Activated CD4-positive, alpha-beta T cell treated with anti-CD3 and anti-CD28 coated beads, Interleukin-2, amount 10 ng/mL, durations not matched to agents 7 days and 5 days (primary cell): ENCODE data around the gene EPS8. TPM values are rescaled to one million over a fixed set of nuclear protein-coding genes. Genes with fewer than 3 reads are reported as not detected.
"Not testable (repeated sequence)": the region's sequence is repeated elsewhere in the genome, so short reads cannot be mapped to it uniquely, and the experiment has no call there.

Experiments used
- CTCF ChIA-PET: fragments of 350-600 bp; sonication (Branson Sonifier 250); formaldehyde crosslinking; loops from one replicate; lab custom pipeline; 2021; ENCODE audit warnings: antibody characterized with exemption; lab: Charles Lee
- POLR2A ChIA-PET: fragments of 350-600 bp; sonication (Branson Sonifier 250); formaldehyde crosslinking; loops from one replicate; lab custom pipeline; 2021; ENCODE audit warnings: antibody characterized with exemption; lab: Charles Lee
- DNase-seq: peaks from one replicate; pipeline ENCODE4 v3.0.0-alpha.2; 2020
- H3K27ac Mint-ChIP-seq: one replicate; pipeline ENCODE4 v1.8.0; 2021; ENCODE audit warnings: mild to moderate bottlenecking, moderate library complexity, mixed read lengths
- H3K27me3 Mint-ChIP-seq: one replicate; pipeline ENCODE4 v1.8.0; 2021; ENCODE audit warnings: mixed read lengths
- H3K36me3 Mint-ChIP-seq: one replicate; pipeline ENCODE4 v1.8.0; 2021; ENCODE audit warnings: low read depth, mixed read lengths
- H3K4me1 Mint-ChIP-seq: one replicate; pipeline ENCODE4 v1.8.0; 2021; ENCODE audit warnings: mixed read lengths
- H3K4me3 Mint-ChIP-seq: one replicate; pipeline ENCODE4 v1.8.0; 2021; ENCODE audit warnings: mild to moderate bottlenecking, moderate library complexity, mixed read lengths
- H3K9me3 Mint-ChIP-seq: one replicate; pipeline ENCODE4 v1.8.0; 2021; ENCODE audit warnings: mixed read lengths
- total RNA-seq, 2 experiments: library from RNA; stranded (reverse); gene quantifications; one replicate each; pipeline ENCODE4 v1.2.3, GENCODE V29; 2021

EPS8 gene
- total RNA-seq, 2 experiments from 2014 or later = 2.3 to 2.4 TPM

DNA sequence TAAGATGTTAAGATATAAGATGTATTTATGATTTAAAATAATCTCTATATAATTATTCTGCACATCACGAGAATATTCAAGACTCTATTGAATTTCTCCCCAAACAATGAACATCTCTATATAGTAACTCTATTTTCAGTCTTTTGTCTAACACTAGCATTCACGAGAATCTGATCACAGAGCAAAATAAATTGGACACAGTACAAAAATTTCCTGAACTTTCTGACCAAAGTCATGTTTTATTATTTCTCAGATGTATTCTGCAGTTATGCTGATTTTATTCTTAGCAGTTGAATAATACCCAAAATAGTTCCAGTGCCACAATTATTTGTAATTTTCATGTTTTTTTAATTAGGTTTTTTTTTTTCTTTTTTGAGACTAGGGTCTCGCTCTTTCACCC, 19.6 kb downstream of the EPS8 start:
- Mint-ChIP-seq H3K9me3 (no peaks in the 10 kb centered on the region), H3K4me3 (no peak overlapping the region), H3K27ac (no peak overlapping the region), H3K36me3 (no peaks in the 10 kb centered on the region), H3K4me1 (no peaks in the 10 kb centered on the region), H3K27me3 (peaks cover 5% of the 10 kb centered on the region)
- CTCF ChIA-PET = no interaction called here
- POLR2A ChIA-PET = no interaction called here
- DNase-seq = no peak

DNA sequence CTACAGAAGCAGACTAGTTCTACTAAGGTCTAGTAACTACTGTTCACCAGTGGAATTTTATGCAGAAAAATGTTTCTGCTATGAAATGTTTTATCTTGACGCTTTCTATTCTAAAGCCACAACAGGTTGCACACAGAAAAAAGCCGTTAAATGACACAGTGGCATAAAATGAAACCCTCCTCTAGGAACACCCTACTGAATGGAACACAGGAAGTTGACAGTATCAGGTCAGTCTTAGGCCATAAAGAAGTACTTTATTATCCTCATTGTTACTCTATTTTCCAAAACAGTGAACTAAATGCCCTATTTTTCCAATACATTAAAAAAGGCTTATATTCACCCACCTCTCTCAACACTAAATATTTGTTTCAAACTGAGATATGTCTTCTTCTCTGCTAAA, 21.9 kb downstream of the EPS8 start:
- Mint-ChIP-seq H3K27me3 (peaks cover 2% of the 10 kb centered on the region), H3K9me3 (no peaks in the 10 kb centered on the region), H3K4me1 (no peaks in the 10 kb centered on the region), H3K36me3 (no peaks in the 10 kb centered on the region), H3K27ac (no peak overlapping the region), H3K4me3 (no peak overlapping the region)
- no peak for DNase-seq
- ChIA-PET CTCF (no interaction called here), POLR2A (no interaction called here)

DNA sequence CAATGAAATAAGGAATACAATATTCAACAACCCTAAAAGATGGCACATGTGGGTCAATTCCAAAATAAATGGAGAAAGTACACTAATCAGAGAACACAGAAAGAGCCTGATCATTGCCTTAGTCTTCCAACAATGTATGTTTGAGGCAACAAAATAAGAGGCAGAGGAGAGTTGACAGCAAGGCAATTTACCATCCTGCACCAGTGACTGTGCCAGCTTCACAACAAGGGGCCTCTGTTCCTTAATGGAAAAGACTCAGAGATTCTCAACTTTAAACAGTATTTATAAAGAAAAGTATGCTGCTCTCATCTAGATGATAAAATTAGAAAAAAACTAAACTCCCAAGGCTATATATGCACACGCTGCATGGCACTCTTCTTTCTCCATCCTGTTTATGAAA, 25.9 kb downstream of the EPS8 start:
- no peaks in the 10 kb centered on the region for H3K36me3 Mint-ChIP-seq
- H3K9me3 Mint-ChIP-seq = no peaks in the 10 kb centered on the region
- peaks cover 18% of the 10 kb centered on the region for H3K27me3 Mint-ChIP-seq
- H3K4me3 Mint-ChIP-seq = no peak overlapping the region
- CTCF ChIA-PET = no interaction called here
- H3K4me1 Mint-ChIP-seq = no peaks in the 10 kb centered on the region
- no peak overlapping the region for H3K27ac Mint-ChIP-seq
- DNase-seq = no peak
- POLR2A ChIA-PET = no interaction called here

GRCh38 chr12:15762162-15762561, 27.0 kb downstream of the EPS8 start:
- H3K9me3 Mint-ChIP-seq, DNase-seq, POLR2A ChIA-PET, H3K36me3 Mint-ChIP-seq, CTCF ChIA-PET, H3K27ac Mint-ChIP-seq, H3K4me1 Mint-ChIP-seq, H3K4me3 Mint-ChIP-seq: not testable (repeated sequence)
- peaks cover 18% of the 10 kb centered on the region for H3K27me3 Mint-ChIP-seq

- Mint-ChIP-seq H3K4me1 (no peaks in the 10 kb centered on the region), H3K27ac (no peak overlapping the region), H3K27me3 (peaks cover 27% of the 10 kb centered on the region), H3K36me3 (no peaks in the 10 kb centered on the region), H3K9me3 (no peaks in the 10 kb centered on the region), H3K4me3 (no peak overlapping the region)
- ChIA-PET CTCF (interaction anchor here (1.6 kb wide), 1 partner anchor 12 kb away, joined by 3 read pairs; no protein-coding TSS in a partner anchor), POLR2A (no interaction called here)
- DNase-seq = no peak
Measured at GRCh38 chr12:15757553-15758255, 31.5 kb downstream of the EPS8 start.

DNA sequence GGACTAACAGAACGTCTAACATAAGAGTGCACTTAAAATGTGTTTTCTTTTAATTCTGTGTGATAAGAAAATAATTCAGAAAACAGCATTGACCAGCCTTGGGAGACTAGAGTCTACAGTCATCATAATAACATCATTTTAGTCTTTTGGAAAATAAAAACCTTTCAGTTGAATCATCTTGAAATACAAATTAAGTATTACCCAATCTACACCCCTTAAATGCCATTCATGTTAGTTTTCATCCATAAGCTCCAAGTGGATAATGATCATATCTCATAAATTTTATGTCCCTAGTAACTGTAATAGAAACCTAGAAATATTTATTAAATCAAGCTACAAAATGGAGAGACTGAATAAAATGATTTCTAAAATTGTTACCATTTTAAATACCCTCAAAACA, 32.4 kb downstream of the EPS8 start:
- ChIA-PET CTCF (interaction anchor here (1.6 kb wide), 1 partner anchor 11 kb away, joined by 3 read pairs; no protein-coding TSS in a partner anchor), POLR2A (no interaction called here)
- H3K27ac Mint-ChIP-seq = no peak overlapping the region
- no peak for DNase-seq
- no peaks in the 10 kb centered on the region for H3K9me3 Mint-ChIP-seq
- H3K36me3 Mint-ChIP-seq = no peaks in the 10 kb centered on the region
- H3K4me3 Mint-ChIP-seq = no peak overlapping the region
- H3K27me3 Mint-ChIP-seq = peaks cover 27% of the 10 kb centered on the region
- H3K4me1 Mint-ChIP-seq = no peaks in the 10 kb centered on the region

DNA sequence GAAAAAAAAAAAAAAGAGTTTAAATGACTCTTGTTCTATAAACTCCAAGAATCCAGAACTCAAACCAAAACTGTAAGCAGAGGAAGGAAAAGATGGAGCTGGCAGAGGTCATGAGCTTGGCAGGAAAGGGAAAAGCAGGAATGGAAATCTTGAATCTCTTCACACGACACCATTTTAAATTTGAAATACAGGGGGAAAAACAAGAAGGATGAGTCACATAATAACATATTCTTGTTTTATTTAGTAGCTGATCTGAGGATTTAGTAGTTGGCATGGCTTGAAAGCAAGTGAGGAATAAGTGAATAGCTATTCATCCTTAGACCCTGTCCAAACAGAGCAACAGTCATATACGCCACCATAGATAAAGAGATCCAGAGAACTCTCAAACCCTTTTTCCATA, 35.0 kb downstream of the EPS8 start:
- ChIA-PET CTCF (interaction anchor here (0.6 to 1.1 kb wide), 3 partner anchors 27 to 884 kb away, joined by 3 to 4 read pairs (median 4); no protein-coding TSS in a partner anchor), POLR2A (no interaction called here)
- Mint-ChIP-seq H3K9me3 (no peaks in the 10 kb centered on the region), H3K4me3 (no peak overlapping the region), H3K36me3 (no peaks in the 10 kb centered on the region), H3K27me3 (peaks cover 11% of the 10 kb centered on the region), H3K4me1 (no peaks in the 10 kb centered on the region), H3K27ac (no peak overlapping the region)
- no peak for DNase-seq

DNA sequence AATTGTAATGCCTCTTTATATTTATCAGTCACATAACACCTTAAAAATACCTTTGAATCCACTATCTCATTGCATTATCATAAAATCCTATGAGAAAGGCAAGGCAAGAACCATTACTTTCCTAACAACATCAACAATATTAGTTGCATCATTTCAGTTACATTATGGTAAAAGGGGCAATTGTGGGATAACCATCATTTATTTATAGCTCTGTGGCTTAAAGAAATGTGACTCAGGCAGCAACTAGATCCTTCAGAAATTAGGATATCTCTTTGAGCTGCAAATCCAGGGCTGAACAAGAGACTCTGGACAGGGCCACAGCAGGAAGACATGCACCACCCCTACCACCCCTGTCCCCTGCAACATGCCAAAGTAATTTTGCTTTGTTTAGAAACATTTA, 36.4 kb downstream of the EPS8 start:
- DNase-seq = no peak
- Mint-ChIP-seq H3K4me3 (no peak overlapping the region), H3K4me1 (no peaks in the 10 kb centered on the region), H3K9me3 (no peaks in the 10 kb centered on the region), H3K27me3 (peaks cover 12% of the 10 kb centered on the region), H3K27ac (no peak overlapping the region), H3K36me3 (no peaks in the 10 kb centered on the region)
- CTCF ChIA-PET = interaction anchor here (0.6 kb wide), 1 partner anchor 14 kb away, joined by 4 read pairs; no protein-coding TSS in a partner anchor
- POLR2A ChIA-PET = no interaction called here

GRCh38 chr12:15751741-15752140, 37.4 kb downstream of the EPS8 start:
- CTCF ChIA-PET = no interaction called here
- Mint-ChIP-seq H3K4me1 (no peaks in the 10 kb centered on the region), H3K36me3 (no peaks in the 10 kb centered on the region), H3K27me3 (peaks cover 12% of the 10 kb centered on the region), H3K4me3 (no peak overlapping the region), H3K9me3 (no peaks in the 10 kb centered on the region), H3K27ac (no peak overlapping the region)
- no peak for DNase-seq
- POLR2A ChIA-PET = no interaction called here

GRCh38 chr12:15749937-15750336, 39.3 kb downstream of the EPS8 start:
- Mint-ChIP-seq H3K27ac (no peak overlapping the region), H3K9me3 (no peaks in the 10 kb centered on the region), H3K27me3 (peaks cover 8% of the 10 kb centered on the region), H3K4me1 (no peaks in the 10 kb centered on the region), H3K4me3 (no peak overlapping the region), H3K36me3 (no peaks in the 10 kb centered on the region)
- DNase-seq = no peak
- ChIA-PET CTCF (no interaction called here), POLR2A (no interaction called here)

DNA sequence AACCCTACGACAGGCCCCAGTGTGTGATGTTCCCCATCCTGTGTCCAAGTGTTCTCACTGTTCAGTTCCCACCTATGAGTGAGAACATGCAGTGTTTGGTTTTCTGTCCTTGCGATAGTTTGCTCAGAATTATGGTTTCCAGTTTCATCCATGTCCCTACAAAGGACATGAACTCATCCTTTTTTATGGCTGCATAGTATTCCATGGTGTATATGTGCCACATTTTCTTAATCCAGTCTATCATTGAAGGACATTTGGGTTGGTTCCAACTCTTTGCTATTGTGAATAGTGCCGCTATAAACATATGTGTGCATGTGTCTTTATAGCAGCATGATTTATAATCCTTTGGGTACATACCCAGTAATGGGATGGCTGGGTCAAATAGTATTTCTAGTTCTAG, 47.3 kb downstream of the EPS8 start:
- H3K36me3 Mint-ChIP-seq, POLR2A ChIA-PET, DNase-seq, CTCF ChIA-PET, H3K9me3 Mint-ChIP-seq, H3K27ac Mint-ChIP-seq, H3K4me3 Mint-ChIP-seq, H3K4me1 Mint-ChIP-seq: not testable (repeated sequence)
- H3K27me3 Mint-ChIP-seq = peaks cover 12% of the 10 kb centered on the region

- Mint-ChIP-seq H3K27ac (no peak overlapping the region), H3K27me3 (peaks cover 15% of the 10 kb centered on the region), H3K36me3 (no peaks in the 10 kb centered on the region), H3K9me3 (peaks cover 5% of the 10 kb centered on the region), H3K4me1 (no peaks in the 10 kb centered on the region), H3K4me3 (no peak overlapping the region)
- POLR2A ChIA-PET = no interaction called here
- DNase-seq = no peak
- CTCF ChIA-PET = interaction anchor here (0.6 kb wide), 2 partner anchors 15 to 549 kb away, joined by 3 to 5 read pairs; no protein-coding TSS in a partner anchor
Measured at GRCh38 chr12:15741082-15741481, 48.1 kb downstream of the EPS8 start.

GRCh38 chr12:15740389-15740788, 48.8 kb downstream of the EPS8 start:
- DNase-seq, H3K36me3 Mint-ChIP-seq, CTCF ChIA-PET, H3K9me3 Mint-ChIP-seq, H3K4me1 Mint-ChIP-seq, H3K4me3 Mint-ChIP-seq, H3K27ac Mint-ChIP-seq: not testable (repeated sequence)
- H3K27me3 Mint-ChIP-seq = peaks cover 15% of the 10 kb centered on the region
- POLR2A ChIA-PET = interaction anchor here (0.7 kb wide), 1 partner anchor 384 kb away, joined by 4 read pairs; no protein-coding TSS in a partner anchor
